ENCODE results near the gene RAPGEF3.

- TF ChIP-seq ZFP3 (CRISPR knock-in tag; IDR thresholded peaks at IDR 0.05) (no peak), ESRRG (CRISPR knock-in tag; IDR thresholded peaks at IDR 0.05) (no peak), GLIS3 (CRISPR knock-in tag; IDR thresholded peaks at IDR 0.05) (no peak), ZNF565 (CRISPR knock-in tag; conservative IDR thresholded peaks at IDR 0.05; ENCODE audit: low read depth) (no peak), TOX (CRISPR knock-in tag; IDR thresholded peaks at IDR 0.05; ENCODE audit: borderline replicate concordance) (no peak), ISL1 (CRISPR knock-in tag; IDR thresholded peaks at IDR 0.05) (no peak), OSR1 (CRISPR knock-in tag; IDR thresholded peaks at IDR 0.05) (no peak)
- TF ChIP-seq, protein P1, sequence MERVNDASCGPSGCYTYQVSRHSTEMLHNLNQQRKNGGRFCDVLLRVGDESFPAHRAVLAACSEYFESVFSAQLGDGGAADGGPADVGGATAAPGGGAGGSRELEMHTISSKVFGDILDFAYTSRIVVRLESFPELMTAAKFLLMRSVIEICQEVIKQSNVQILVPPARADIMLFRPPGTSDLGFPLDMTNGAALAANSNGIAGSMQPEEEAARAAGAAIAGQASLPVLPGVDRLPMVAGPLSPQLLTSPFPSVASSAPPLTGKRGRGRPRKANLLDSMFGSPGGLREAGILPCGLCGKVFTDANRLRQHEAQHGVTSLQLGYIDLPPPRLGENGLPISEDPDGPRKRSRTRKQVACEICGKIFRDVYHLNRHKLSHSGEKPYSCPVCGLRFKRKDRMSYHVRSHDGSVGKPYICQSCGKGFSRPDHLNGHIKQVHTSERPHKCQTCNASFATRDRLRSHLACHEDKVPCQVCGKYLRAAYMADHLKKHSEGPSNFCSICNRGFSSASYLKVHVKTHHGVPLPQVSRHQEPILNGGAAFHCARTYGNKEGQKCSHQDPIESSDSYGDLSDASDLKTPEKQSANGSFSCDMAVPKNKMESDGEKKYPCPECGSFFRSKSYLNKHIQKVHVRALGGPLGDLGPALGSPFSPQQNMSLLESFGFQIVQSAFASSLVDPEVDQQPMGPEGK (CRISPR knock-in tag; IDR thresholded peaks at IDR 0.05; ENCODE audit: borderline replicate concordance) = no peak
Measured at GRCh38 chr12:47746073-47746472, 12.6 kb downstream of the RAPGEF3 start.
